Measurements from ENCODE around the gene MX2. TPM values are rescaled to one million over a fixed set of nuclear protein-coding genes. Genes with fewer than 3 reads are reported as not detected.

Gene MX2
- total and polyA plus RNA-seq, 2 donors (not counting 1 experiment from before 2014, with no cell fraction given), result 2.0 to 3.6 TPM

DNA sequence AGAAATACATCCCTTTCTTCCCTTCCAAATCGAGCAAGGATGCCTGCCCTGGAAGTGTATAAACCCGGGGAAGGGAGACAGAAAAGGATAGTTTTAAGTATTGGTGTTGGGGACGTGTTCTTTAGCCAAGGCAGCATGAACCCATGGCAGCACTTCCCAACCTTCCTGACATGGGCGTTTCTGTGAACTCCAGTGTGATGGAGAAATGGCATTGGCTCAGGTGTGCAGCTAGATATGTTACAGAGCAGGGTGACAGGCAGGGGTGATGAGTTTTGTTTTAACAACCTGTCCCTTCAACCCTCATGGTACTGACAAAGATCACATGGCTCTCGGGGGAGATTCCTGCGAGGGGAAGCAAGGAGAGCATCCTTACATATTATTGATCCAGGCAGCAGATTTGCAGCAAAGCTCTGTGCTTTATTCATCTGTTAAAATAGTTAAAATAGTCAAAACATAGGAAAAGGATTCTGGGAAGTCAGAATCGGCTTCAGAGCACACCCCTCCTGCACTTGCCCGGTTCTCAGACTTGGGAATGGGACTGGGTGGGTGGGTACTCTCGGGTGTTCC, 68.2 kb downstream of the MX2 start:
- Histone ChIP-seq H3K4me1 (ENCODE audit: control insufficient read depth, extremely low read depth, insufficient read depth, low read length) (no peaks in the 10 kb centered on the region), H3K27me3 (ENCODE audit: control insufficient read depth, insufficient read depth, low read length) (no peaks in the 10 kb centered on the region), H3K9ac (ENCODE audit: insufficient read depth, low read length) (no peak overlapping the region), H2AFZ (ENCODE audit: low read length) (no peak overlapping the region), H4K20me1 (ENCODE audit: control insufficient read depth, extremely low read depth, insufficient read depth, low read length) (no peaks in the 10 kb centered on the region), H3K4me2 (ENCODE audit: extremely low read depth, insufficient read depth, low read length) (no peak overlapping the region), H3K27ac (ENCODE audit: insufficient read depth, low read length) (no peak overlapping the region), H3K4me3 (replicated peaks in 1 of 4; ENCODE audit: control extremely low read depth in 1 of 4, insufficient read depth in 1 of 4, low read depth in 3 of 4, low read length in 4 of 4) (no peak overlapping the region), H3K9me3 (ENCODE audit: control insufficient read depth, insufficient read depth, low read depth, low read length) (no peaks in the 10 kb centered on the region), H3K79me2 (ENCODE audit: control insufficient read depth, insufficient read depth, low read length) (no peaks in the 10 kb centered on the region), H3K36me3 (ENCODE audit: control insufficient read depth, insufficient read depth, low read length) (no peaks in the 10 kb centered on the region)
- no peak for DNase-seq (ENCODE audit: low read depth in 2 of 2)
- no peak for TF ChIP-seq EZH2 (IDR thresholded peaks at IDR 0.05; ENCODE audit: low read length, missing control alignments)
- TF ChIP-seq, protein P1, sequence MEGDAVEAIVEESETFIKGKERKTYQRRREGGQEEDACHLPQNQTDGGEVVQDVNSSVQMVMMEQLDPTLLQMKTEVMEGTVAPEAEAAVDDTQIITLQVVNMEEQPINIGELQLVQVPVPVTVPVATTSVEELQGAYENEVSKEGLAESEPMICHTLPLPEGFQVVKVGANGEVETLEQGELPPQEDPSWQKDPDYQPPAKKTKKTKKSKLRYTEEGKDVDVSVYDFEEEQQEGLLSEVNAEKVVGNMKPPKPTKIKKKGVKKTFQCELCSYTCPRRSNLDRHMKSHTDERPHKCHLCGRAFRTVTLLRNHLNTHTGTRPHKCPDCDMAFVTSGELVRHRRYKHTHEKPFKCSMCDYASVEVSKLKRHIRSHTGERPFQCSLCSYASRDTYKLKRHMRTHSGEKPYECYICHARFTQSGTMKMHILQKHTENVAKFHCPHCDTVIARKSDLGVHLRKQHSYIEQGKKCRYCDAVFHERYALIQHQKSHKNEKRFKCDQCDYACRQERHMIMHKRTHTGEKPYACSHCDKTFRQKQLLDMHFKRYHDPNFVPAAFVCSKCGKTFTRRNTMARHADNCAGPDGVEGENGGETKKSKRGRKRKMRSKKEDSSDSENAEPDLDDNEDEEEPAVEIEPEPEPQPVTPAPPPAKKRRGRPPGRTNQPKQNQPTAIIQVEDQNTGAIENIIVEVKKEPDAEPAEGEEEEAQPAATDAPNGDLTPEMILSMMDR (conservative IDR thresholded peaks at IDR 0.05 in 1 of 2, IDR thresholded peaks at IDR 0.05 in 1 of 2; ENCODE audit: low read depth in 1 of 2, low read length in 2 of 2), result no peak

DNA sequence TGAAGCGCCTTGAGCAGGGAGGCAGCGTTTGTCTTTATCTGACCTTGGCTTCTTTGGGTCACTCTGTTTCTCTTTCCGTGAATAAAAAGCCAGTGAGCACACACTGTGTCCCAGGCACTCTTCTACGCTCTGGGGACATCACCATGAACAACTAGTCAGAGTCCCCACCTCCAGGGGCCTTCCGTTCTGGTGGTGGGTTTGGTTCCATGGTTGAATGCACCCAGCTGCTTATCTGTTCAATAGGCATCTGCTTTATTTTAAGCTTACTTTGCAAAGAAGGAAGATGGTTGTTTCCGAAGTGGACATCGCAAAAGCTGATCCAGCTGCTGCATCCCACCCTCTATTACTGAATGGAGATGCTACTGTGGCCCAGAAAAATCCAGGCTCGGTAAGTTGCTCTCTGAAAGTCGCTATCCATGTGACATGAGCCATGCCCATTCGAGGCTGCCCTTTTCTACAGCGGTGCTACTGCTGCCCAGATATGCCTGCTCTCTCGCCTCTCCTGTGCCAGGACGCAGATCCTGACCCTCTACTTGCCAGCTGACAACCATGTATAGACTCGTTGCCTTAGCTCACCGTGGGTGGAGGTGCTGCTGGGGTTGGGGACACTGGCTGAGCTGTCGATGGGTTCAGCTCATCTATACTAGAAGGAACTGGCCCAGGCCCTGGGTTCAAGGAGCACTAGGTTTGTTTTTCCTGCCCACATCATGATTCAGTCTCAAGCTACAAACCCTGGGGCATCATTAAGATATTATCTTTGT, 70.1 kb downstream of the MX2 start:
- TF ChIP-seq EZH2 (IDR thresholded peaks at IDR 0.05; ENCODE audit: low read length, missing control alignments), result no peak
- TF ChIP-seq, protein P1 (conservative IDR thresholded peaks at IDR 0.05 in 1 of 2, IDR thresholded peaks at IDR 0.05 in 1 of 2; ENCODE audit: low read depth in 1 of 2, low read length in 2 of 2), result no peak
- no peak overlapping the region for H2AFZ ChIP-seq (ENCODE audit: low read length)
- DNase-seq (ENCODE audit: low read depth in 2 of 2), result no peak
- H3K27ac ChIP-seq (ENCODE audit: insufficient read depth, low read length), result no peak overlapping the region
- no peaks in the 10 kb centered on the region for H4K20me1 ChIP-seq (ENCODE audit: control insufficient read depth, extremely low read depth, insufficient read depth, low read length)
- H3K4me2 ChIP-seq (ENCODE audit: extremely low read depth, insufficient read depth, low read length), result no peak overlapping the region
- no peaks in the 10 kb centered on the region for H3K36me3 ChIP-seq (ENCODE audit: control insufficient read depth, insufficient read depth, low read length)
- no peak overlapping the region for H3K4me3 ChIP-seq (replicated peaks in 1 of 4; ENCODE audit: control extremely low read depth in 1 of 4, insufficient read depth in 1 of 4, low read depth in 3 of 4, low read length in 4 of 4)
- H3K4me1 ChIP-seq (ENCODE audit: control insufficient read depth, extremely low read depth, insufficient read depth, low read length), result no peaks in the 10 kb centered on the region
- H3K9ac ChIP-seq (ENCODE audit: insufficient read depth, low read length), result no peak overlapping the region
- no peaks in the 10 kb centered on the region for H3K79me2 ChIP-seq (ENCODE audit: control insufficient read depth, insufficient read depth, low read length)
- no peaks in the 10 kb centered on the region for H3K9me3 ChIP-seq (ENCODE audit: control insufficient read depth, insufficient read depth, low read depth, low read length)
- H3K27me3 ChIP-seq (ENCODE audit: control insufficient read depth, insufficient read depth, low read length), result no peaks in the 10 kb centered on the region

DNA sequence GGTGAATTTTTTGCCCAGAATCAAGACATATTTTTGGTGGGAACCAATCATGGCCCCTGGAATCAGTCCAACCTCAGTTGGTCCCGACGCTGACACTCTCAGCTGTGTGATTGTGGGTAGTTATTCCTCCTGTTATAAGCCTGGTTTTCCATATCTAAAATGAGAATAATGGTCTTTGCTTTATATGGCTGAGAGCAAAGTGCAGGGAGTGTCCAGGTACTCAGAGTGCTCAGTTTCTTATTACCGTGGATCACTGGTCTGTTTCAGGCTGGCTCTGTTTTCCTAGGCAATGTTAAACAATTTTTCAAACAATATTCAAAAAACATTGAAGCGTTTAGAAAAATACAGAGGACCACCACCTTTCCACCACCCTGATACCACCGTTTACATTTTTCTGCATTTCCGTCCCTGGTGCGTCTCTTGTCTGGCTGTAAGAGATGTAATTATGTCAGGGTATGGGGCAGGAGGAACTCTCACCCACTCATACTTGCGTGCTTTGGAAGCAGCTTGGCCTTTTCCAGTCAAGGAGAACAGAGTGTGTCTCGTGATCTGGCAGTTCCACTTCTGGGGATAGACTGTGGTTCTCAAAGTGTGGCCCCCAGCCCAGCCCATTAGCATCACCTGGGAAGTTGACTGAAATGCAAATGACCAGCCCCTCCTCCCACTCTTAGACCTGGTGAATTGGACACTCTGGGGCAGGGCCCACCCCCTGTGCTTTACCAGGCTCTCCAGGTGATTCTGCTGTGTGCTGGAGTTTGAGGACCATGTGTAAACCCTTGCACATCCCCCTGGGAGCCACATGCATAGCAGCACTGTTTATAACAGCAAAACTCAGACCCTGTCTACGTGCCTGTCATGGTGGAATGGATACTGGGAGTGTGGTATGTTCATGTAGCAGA, 71.0 kb downstream of the MX2 start:
- no peak overlapping the region for H3K9ac ChIP-seq (ENCODE audit: insufficient read depth, low read length)
- no peaks in the 10 kb centered on the region for H4K20me1 ChIP-seq (ENCODE audit: control insufficient read depth, extremely low read depth, insufficient read depth, low read length)
- no peaks in the 10 kb centered on the region for H3K4me1 ChIP-seq (ENCODE audit: control insufficient read depth, extremely low read depth, insufficient read depth, low read length)
- DNase-seq (ENCODE audit: low read depth in 2 of 2), result no peak
- H3K36me3 ChIP-seq (ENCODE audit: control insufficient read depth, insufficient read depth, low read length), result no peaks in the 10 kb centered on the region
- no peaks in the 10 kb centered on the region for H3K9me3 ChIP-seq (ENCODE audit: control insufficient read depth, insufficient read depth, low read depth, low read length)
- H3K79me2 ChIP-seq (ENCODE audit: control insufficient read depth, insufficient read depth, low read length), result no peaks in the 10 kb centered on the region
- H3K27me3 ChIP-seq (ENCODE audit: control insufficient read depth, insufficient read depth, low read length), result no peaks in the 10 kb centered on the region
- no peak overlapping the region for H3K4me2 ChIP-seq (ENCODE audit: extremely low read depth, insufficient read depth, low read length)
- H3K27ac ChIP-seq (ENCODE audit: insufficient read depth, low read length), result no peak overlapping the region
- TF ChIP-seq, protein P1 (conservative IDR thresholded peaks at IDR 0.05 in 1 of 2, IDR thresholded peaks at IDR 0.05 in 1 of 2; ENCODE audit: low read depth in 1 of 2, low read length in 2 of 2), result no peak
- no peak for TF ChIP-seq EZH2 (IDR thresholded peaks at IDR 0.05; ENCODE audit: low read length, missing control alignments)
- H3K4me3 ChIP-seq (replicated peaks in 1 of 4; ENCODE audit: control extremely low read depth in 1 of 4, insufficient read depth in 1 of 4, low read depth in 3 of 4, low read length in 4 of 4), result no peak overlapping the region
- no peak overlapping the region for H2AFZ ChIP-seq (ENCODE audit: low read length)

Data from fibroblast of lung (primary cell).